Gastroesophageal sphincter (tissue), 3 donors: ENCODE measurements around the gene PPP1R14C.

ENCODE experiments used
- CTCF ChIP-seq, 4 experiments: fragments of 200-600 bp in 2 of 4; fragments of 450-650 bp in 2 of 4; sonication (generic) in 1 of 4; IDR thresholded peaks; one replicate each; pipeline ENCODE4 v1.5.1; 2017 to 2019; ENCODE audit warnings: antibody characterized with exemption in 4 of 4, mild to moderate bottlenecking in 2 of 4, moderate library complexity in 2 of 4
- EP300 ChIP-seq: sonication (generic); formaldehyde crosslinking; IDR thresholded peaks from one replicate; pipeline ENCODE4 v1.6.1; 2017; ENCODE audit warnings: antibody characterized with exemption, mild to moderate bottlenecking
- POLR2AphosphoS5 ChIP-seq: sonication (generic); formaldehyde crosslinking; IDR thresholded peaks from one replicate; pipeline ENCODE4 v1.6.1; 2017; ENCODE audit warnings: antibody characterized with exemption

- no peak for TF ChIP-seq CTCF (IDR thresholded peaks at IDR 0.05)
- TF ChIP-seq EP300 = no peak
- TF ChIP-seq POLR2AphosphoS5 = no peak
These were observed 145.6 kb downstream of the PPP1R14C start for GRCh38 chr6:150288456-150288855.
